Measurements from ENCODE around the gene DCAF5. TPM values are rescaled to one million over a fixed set of nuclear protein-coding genes. Genes with fewer than 3 reads are reported as not detected.

DCAF5 gene
- total and polyA plus RNA-seq, 2 of the 13 experiments (the other 11 are each of a cell fraction or from before 2014, with no cell fraction given), result 13.4 to 31.6 TPM

DNA sequence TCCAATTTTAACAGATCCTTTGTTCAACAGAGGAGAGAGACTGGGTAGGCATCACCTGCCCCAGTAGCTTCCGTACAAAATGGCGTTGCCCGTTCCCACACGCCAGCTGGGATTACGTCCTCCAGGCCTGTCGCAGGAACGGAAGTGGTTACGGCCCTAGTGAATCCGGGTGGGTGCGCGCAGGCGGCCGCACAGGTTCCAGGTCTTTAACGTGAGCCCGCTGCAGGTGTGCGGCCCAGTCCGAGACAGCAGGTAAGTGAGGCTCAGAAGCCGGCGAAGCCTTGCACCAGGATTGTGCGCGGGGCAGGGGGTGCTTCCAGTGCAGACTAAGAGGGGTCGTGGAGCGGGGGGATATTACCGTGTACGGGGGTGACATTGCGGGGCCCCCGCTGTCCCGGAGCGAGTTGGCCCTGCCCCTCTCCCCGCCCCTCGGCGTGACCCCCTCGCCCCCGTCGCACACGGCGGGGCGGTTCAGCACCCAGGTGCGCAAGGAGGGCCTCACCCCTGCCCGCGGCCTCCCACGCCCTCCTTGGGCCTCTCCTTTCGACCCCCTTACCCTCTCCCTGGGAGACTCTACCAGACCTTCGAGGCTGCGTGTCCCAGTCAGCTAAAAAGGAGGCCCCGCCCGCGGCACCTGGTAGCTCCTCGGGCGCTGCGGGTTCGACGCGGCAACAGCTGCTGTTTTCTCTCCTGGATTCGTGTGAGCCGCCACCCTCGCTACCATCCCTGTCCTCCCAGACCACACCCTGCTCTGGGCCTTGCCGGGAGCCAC is 38.6 kb upstream of the DCAF5 start, which contains the start of gene EXD2 (continued):
- TF ChIP-seq, protein P1, sequence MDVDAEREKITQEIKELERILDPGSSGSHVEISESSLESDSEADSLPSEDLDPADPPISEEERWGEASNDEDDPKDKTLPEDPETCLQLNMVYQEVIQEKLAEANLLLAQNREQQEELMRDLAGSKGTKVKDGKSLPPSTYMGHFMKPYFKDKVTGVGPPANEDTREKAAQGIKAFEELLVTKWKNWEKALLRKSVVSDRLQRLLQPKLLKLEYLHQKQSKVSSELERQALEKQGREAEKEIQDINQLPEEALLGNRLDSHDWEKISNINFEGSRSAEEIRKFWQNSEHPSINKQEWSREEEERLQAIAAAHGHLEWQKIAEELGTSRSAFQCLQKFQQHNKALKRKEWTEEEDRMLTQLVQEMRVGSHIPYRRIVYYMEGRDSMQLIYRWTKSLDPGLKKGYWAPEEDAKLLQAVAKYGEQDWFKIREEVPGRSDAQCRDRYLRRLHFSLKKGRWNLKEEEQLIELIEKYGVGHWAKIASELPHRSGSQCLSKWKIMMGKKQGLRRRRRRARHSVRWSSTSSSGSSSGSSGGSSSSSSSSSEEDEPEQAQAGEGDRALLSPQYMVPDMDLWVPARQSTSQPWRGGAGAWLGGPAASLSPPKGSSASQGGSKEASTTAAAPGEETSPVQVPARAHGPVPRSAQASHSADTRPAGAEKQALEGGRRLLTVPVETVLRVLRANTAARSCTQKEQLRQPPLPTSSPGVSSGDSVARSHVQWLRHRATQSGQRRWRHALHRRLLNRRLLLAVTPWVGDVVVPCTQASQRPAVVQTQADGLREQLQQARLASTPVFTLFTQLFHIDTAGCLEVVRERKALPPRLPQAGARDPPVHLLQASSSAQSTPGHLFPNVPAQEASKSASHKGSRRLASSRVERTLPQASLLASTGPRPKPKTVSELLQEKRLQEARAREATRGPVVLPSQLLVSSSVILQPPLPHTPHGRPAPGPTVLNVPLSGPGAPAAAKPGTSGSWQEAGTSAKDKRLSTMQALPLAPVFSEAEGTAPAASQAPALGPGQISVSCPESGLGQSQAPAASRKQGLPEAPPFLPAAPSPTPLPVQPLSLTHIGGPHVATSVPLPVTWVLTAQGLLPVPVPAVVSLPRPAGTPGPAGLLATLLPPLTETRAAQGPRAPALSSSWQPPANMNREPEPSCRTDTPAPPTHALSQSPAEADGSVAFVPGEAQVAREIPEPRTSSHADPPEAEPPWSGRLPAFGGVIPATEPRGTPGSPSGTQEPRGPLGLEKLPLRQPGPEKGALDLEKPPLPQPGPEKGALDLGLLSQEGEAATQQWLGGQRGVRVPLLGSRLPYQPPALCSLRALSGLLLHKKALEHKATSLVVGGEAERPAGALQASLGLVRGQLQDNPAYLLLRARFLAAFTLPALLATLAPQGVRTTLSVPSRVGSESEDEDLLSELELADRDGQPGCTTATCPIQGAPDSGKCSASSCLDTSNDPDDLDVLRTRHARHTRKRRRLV (CRISPR knock-in tag; IDR thresholded peaks at IDR 0.05), result no peak
- TF ChIP-seq YEATS4 (CRISPR knock-in tag; IDR thresholded peaks at IDR 0.05; ENCODE audit: borderline replicate concordance) (peak; percentile 94), POLR2AphosphoS2 (IDR thresholded peaks at IDR 0.05; ENCODE audit: low read depth, low read length) (no peak), MIER2 (CRISPR knock-in tag; IDR thresholded peaks at IDR 0.05) (no peak; the same call in 1 of the 2 replicates), ERF (CRISPR knock-in tag; IDR thresholded peaks at IDR 0.05) (peak; percentile 77; the same call in 1 of the 2 replicates), SNAPC2 (CRISPR knock-in tag; IDR thresholded peaks at IDR 0.05) (no peak)
- TF ChIP-seq, protein P2, sequence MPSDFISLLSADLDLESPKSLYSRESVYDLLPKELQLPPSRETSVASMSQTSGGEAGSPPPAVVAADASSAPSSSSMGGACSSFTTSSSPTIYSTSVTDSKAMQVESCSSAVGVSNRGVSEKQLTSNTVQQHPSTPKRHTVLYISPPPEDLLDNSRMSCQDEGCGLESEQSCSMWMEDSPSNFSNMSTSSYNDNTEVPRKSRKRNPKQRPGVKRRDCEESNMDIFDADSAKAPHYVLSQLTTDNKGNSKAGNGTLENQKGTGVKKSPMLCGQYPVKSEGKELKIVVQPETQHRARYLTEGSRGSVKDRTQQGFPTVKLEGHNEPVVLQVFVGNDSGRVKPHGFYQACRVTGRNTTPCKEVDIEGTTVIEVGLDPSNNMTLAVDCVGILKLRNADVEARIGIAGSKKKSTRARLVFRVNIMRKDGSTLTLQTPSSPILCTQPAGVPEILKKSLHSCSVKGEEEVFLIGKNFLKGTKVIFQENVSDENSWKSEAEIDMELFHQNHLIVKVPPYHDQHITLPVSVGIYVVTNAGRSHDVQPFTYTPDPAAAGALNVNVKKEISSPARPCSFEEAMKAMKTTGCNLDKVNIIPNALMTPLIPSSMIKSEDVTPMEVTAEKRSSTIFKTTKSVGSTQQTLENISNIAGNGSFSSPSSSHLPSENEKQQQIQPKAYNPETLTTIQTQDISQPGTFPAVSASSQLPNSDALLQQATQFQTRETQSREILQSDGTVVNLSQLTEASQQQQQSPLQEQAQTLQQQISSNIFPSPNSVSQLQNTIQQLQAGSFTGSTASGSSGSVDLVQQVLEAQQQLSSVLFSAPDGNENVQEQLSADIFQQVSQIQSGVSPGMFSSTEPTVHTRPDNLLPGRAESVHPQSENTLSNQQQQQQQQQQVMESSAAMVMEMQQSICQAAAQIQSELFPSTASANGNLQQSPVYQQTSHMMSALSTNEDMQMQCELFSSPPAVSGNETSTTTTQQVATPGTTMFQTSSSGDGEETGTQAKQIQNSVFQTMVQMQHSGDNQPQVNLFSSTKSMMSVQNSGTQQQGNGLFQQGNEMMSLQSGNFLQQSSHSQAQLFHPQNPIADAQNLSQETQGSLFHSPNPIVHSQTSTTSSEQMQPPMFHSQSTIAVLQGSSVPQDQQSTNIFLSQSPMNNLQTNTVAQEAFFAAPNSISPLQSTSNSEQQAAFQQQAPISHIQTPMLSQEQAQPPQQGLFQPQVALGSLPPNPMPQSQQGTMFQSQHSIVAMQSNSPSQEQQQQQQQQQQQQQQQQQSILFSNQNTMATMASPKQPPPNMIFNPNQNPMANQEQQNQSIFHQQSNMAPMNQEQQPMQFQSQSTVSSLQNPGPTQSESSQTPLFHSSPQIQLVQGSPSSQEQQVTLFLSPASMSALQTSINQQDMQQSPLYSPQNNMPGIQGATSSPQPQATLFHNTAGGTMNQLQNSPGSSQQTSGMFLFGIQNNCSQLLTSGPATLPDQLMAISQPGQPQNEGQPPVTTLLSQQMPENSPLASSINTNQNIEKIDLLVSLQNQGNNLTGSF (CRISPR knock-in tag; IDR thresholded peaks at IDR 0.05), result no peak
- TF ChIP-seq, protein P3, sequence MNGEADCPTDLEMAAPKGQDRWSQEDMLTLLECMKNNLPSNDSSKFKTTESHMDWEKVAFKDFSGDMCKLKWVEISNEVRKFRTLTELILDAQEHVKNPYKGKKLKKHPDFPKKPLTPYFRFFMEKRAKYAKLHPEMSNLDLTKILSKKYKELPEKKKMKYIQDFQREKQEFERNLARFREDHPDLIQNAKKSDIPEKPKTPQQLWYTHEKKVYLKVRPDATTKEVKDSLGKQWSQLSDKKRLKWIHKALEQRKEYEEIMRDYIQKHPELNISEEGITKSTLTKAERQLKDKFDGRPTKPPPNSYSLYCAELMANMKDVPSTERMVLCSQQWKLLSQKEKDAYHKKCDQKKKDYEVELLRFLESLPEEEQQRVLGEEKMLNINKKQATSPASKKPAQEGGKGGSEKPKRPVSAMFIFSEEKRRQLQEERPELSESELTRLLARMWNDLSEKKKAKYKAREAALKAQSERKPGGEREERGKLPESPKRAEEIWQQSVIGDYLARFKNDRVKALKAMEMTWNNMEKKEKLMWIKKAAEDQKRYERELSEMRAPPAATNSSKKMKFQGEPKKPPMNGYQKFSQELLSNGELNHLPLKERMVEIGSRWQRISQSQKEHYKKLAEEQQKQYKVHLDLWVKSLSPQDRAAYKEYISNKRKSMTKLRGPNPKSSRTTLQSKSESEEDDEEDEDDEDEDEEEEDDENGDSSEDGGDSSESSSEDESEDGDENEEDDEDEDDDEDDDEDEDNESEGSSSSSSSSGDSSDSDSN (CRISPR knock-in tag; IDR thresholded peaks at IDR 0.05), result peak; percentile 87
- TF ChIP-seq, protein P4, sequence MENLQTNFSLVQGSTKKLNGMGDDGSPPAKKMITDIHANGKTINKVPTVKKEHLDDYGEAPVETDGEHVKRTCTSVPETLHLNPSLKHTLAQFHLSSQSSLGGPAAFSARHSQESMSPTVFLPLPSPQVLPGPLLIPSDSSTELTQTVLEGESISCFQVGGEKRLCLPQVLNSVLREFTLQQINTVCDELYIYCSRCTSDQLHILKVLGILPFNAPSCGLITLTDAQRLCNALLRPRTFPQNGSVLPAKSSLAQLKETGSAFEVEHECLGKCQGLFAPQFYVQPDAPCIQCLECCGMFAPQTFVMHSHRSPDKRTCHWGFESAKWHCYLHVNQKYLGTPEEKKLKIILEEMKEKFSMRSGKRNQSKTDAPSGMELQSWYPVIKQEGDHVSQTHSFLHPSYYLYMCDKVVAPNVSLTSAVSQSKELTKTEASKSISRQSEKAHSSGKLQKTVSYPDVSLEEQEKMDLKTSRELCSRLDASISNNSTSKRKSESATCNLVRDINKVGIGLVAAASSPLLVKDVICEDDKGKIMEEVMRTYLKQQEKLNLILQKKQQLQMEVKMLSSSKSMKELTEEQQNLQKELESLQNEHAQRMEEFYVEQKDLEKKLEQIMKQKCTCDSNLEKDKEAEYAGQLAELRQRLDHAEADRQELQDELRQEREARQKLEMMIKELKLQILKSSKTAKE (CRISPR knock-in tag; IDR thresholded peaks at IDR 0.05; ENCODE audit: borderline replicate concordance), result no peak
- TF ChIP-seq, protein P5, sequence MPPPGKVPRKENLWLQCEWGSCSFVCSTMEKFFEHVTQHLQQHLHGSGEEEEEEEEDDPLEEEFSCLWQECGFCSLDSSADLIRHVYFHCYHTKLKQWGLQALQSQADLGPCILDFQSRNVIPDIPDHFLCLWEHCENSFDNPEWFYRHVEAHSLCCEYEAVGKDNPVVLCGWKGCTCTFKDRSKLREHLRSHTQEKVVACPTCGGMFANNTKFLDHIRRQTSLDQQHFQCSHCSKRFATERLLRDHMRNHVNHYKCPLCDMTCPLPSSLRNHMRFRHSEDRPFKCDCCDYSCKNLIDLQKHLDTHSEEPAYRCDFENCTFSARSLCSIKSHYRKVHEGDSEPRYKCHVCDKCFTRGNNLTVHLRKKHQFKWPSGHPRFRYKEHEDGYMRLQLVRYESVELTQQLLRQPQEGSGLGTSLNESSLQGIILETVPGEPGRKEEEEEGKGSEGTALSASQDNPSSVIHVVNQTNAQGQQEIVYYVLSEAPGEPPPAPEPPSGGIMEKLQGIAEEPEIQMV (CRISPR knock-in tag; IDR thresholded peaks at IDR 0.05; ENCODE audit: low read depth), result peak; percentile 91

All from HepG2 (cell line).